DND-41 (cell line): ENCODE results near the gene OGT.

Experiments
- ATAC-seq: fragments of 200-7000 bp; cut with Tn5 transposase; 3 replicates; pipeline ENCODE4 v1.9.1; 2021; ENCODE audit warnings: low read depth; ENCODE audit not compliant: insufficient read depth
- DNase-seq: peaks from one replicate; pipeline ENCODE4 v3.0.0-alpha.2; 2020
- H2AFZ ChIP-seq: 2 replicates; pipeline ENCODE4 v1.6.0; 2012; ENCODE audit warnings: low read depth, low read length
- H3K27ac ChIP-seq: 2 replicates; pipeline ENCODE4 v1.5.1; 2012; ENCODE audit warnings: low read length, inconsistent platforms
- H3K27me3 ChIP-seq: fragments of 200-600 bp; sonication (generic); 2 replicates; pipeline ENCODE4 v1.6.0; 2012; ENCODE audit warnings: low read length, mild to moderate bottlenecking, inconsistent platforms; ENCODE audit not compliant: insufficient read depth, poor library complexity
- H3K36me3 ChIP-seq: 2 replicates; pipeline ENCODE4 v1.5.1; 2012; ENCODE audit warnings: low read length, inconsistent platforms; ENCODE audit not compliant: insufficient read depth
- H3K4me1 ChIP-seq: 2 replicates; pipeline ENCODE4 v1.5.1; 2012; ENCODE audit warnings: mild to moderate bottlenecking, low read length; ENCODE audit not compliant: insufficient read depth
- H3K4me2 ChIP-seq: 2 replicates; pipeline ENCODE4 v1.6.0; 2012; ENCODE audit warnings: mild to moderate bottlenecking, moderate library complexity, low read length, inconsistent platforms; ENCODE audit not compliant: insufficient read depth
- H3K4me3 ChIP-seq, 2 experiments: fragments of 200-600 bp in 1 of 2; shearing (Covaris generic) in 1 of 2; 2 replicates each; pipeline ENCODE4 v1.5.1; 2012 to 2016; ENCODE audit warnings: inconsistent platforms in 2 of 2, low read length in 2 of 2, mild to moderate bottlenecking in 2 of 2, low read depth in 1 of 2, moderate library complexity in 1 of 2
- H3K79me2 ChIP-seq: 2 replicates; pipeline ENCODE4 v1.6.0; 2012; ENCODE audit warnings: low read length, inconsistent platforms; ENCODE audit not compliant: insufficient read depth
- H3K9ac ChIP-seq: 2 replicates; pipeline ENCODE4 v1.6.0; 2012; ENCODE audit warnings: low read depth, mild to moderate bottlenecking, inconsistent platforms, low read length, moderate library complexity
- H3K9me3 ChIP-seq: 2 replicates; pipeline ENCODE4 v1.5.1; 2012; ENCODE audit warnings: low read length, moderate library complexity, mild to moderate bottlenecking, inconsistent platforms; ENCODE audit not compliant: insufficient read depth, severe bottlenecking
- H4K20me1 ChIP-seq: 2 replicates; pipeline ENCODE4 v1.6.0; 2012; ENCODE audit warnings: low read length; ENCODE audit not compliant: insufficient read depth
- EZH2 ChIP-seq: IDR thresholded peaks from 3 replicates; pipeline ENCODE4 v1.6.1; 2012; ENCODE audit warnings: borderline replicate concordance, low read depth, mild to moderate bottlenecking, moderate library complexity, low read length, inconsistent platforms; ENCODE audit not compliant: severe bottlenecking
- TF ChIP-seq, protein P1 (sequence below): IDR thresholded peaks from 2 replicates; pipeline ENCODE4 v1.5.1; 2012; ENCODE audit warnings: borderline replicate concordance, low read length, moderate library complexity, mild to moderate bottlenecking; ENCODE audit not compliant: poor library complexity, severe bottlenecking; ENCODE audit errors: extremely low read depth

The OGT gene

DNA sequence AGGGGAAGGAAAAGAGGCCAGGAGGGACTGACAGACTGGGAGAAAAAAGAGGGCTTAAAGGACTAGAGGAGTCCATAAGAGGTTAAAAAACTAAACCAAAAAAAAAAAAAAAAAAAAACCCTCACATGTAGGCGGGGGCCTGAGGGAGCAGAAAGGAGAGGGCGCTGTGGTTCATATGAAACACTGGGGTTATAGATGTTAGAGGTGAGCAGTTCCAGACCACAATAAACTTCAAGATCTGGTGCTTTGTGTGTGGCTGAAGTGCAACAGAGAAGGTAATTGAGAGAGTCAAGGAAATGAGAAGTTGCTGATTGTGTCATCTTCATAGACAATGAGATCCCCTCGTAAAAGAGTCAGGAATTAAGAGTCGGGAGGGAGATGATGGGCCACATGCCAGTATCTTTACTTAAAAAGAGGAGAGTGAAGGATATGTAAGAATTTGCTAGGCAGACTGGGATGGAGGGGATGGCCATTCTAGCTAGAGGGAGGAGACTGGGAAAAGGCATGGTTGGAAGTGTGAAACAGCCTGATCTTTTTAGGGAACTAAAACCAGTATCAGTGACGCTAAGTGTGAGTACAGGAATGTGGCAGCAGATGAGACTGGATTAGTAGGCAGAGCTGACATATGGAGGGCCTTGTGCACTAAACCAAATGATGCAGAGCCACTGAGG, 18.4 kb upstream of the OGT start:
- Histone ChIP-seq H3K9ac (no peak overlapping the region), H3K27ac (no peak overlapping the region), H3K36me3 (no peaks in the 10 kb centered on the region), H3K27me3 (no peaks in the 10 kb centered on the region), H3K4me3 (no peak overlapping the region), H2AFZ (no peak overlapping the region), H3K4me1 (no peaks in the 10 kb centered on the region), H3K9me3 (no peaks in the 10 kb centered on the region), H3K4me2 (no peak overlapping the region), H3K79me2 (no peaks in the 10 kb centered on the region), H4K20me1 (no peaks in the 10 kb centered on the region)
- TF ChIP-seq EZH2: no peak
- TF ChIP-seq, protein P1, sequence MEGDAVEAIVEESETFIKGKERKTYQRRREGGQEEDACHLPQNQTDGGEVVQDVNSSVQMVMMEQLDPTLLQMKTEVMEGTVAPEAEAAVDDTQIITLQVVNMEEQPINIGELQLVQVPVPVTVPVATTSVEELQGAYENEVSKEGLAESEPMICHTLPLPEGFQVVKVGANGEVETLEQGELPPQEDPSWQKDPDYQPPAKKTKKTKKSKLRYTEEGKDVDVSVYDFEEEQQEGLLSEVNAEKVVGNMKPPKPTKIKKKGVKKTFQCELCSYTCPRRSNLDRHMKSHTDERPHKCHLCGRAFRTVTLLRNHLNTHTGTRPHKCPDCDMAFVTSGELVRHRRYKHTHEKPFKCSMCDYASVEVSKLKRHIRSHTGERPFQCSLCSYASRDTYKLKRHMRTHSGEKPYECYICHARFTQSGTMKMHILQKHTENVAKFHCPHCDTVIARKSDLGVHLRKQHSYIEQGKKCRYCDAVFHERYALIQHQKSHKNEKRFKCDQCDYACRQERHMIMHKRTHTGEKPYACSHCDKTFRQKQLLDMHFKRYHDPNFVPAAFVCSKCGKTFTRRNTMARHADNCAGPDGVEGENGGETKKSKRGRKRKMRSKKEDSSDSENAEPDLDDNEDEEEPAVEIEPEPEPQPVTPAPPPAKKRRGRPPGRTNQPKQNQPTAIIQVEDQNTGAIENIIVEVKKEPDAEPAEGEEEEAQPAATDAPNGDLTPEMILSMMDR: no peak
- ATAC-seq: no peak
- no peak for DNase-seq

DNA sequence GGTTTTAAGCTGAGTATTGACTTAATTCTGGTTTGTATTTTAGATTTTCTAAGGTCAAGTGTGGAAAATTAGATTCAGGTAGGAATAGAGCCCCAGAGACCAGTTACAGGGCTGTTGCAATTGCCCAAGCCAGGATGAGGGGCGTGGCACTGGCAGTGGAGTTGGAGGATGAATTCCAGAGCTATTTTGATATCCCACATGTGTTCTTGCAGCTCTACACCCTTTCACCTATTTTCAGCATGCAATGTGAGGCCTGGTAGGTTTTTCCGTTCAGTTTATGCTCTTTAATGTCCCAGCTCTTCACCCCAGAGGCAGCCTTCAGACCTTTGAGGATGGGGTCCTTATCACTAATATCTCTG, 17.9 kb upstream of the OGT start:
- no peak overlapping the region for H3K4me2 ChIP-seq
- ATAC-seq: no peak
- no peak for DNase-seq
- no peak overlapping the region for H3K4me3 ChIP-seq
- H3K36me3 ChIP-seq: no peaks in the 10 kb centered on the region
- H3K9ac ChIP-seq: no peak overlapping the region
- H3K9me3 ChIP-seq: no peaks in the 10 kb centered on the region
- H3K27ac ChIP-seq: no peak overlapping the region
- no peak overlapping the region for H2AFZ ChIP-seq
- no peaks in the 10 kb centered on the region for H3K79me2 ChIP-seq
- H3K4me1 ChIP-seq: no peaks in the 10 kb centered on the region
- H4K20me1 ChIP-seq: no peaks in the 10 kb centered on the region
- H3K27me3 ChIP-seq: no peaks in the 10 kb centered on the region
- TF ChIP-seq, protein P1: no peak
- TF ChIP-seq EZH2: no peak

DNA sequence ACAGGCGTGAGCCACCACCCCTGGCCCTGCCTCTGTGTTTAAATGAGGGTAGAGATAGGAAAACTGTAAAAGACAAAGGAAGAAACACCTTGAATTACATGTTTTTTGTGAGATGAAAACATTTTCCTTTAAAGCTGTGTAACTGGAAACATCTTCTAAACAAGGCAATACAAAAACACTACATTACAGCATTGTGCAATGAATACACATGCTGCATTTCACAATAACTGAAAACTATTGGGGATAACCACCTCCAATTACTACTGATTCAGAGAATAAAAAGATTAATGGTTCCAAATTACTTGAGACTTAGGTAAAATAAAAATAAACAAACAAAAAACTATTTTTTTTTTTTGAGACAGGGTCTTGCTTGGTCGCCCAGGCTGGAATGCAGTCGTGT, 7.6 kb upstream of the OGT start:
- no peaks in the 10 kb centered on the region for H3K9me3 ChIP-seq
- ATAC-seq (no peak), DNase-seq (no peak)
- no peaks in the 10 kb centered on the region for H3K27me3 ChIP-seq
- no peak overlapping the region for H3K9ac ChIP-seq
- H3K27ac ChIP-seq: no peak overlapping the region
- no peak overlapping the region for H3K4me3 ChIP-seq
- no peaks in the 10 kb centered on the region for H4K20me1 ChIP-seq
- H3K4me1 ChIP-seq: no peaks in the 10 kb centered on the region
- H2AFZ ChIP-seq: no peak overlapping the region
- no peak overlapping the region for H3K4me2 ChIP-seq
- TF ChIP-seq, protein P1: no peak
- no peak for TF ChIP-seq EZH2
- no peaks in the 10 kb centered on the region for H3K79me2 ChIP-seq
- H3K36me3 ChIP-seq: no peaks in the 10 kb centered on the region
